Activated CD8-positive, alpha-beta T cell treated with anti-CD3 and anti-CD28 coated beads for 36 hours (primary cell): ENCODE data around the gene NIN. TPM values are rescaled to one million over a fixed set of nuclear protein-coding genes. Genes with fewer than 3 reads are reported as not detected.

Experiments used
- ATAC-seq: fragments of 200-7000 bp; cut with Tn5 transposase; one replicate; pipeline ENCODE4 v1.10.0; 2021; ENCODE audit warnings: mild to moderate bottlenecking, moderate library complexity
- CTCF ChIA-PET: fragments of 350-600 bp; sonication (Branson Sonifier 250); formaldehyde crosslinking; loops from one replicate; lab custom pipeline; 2021; ENCODE audit warnings: antibody characterized with exemption; lab: Charles Lee
- POLR2A ChIA-PET: fragments of 350-600 bp; sonication (Branson Sonifier 250); formaldehyde crosslinking; loops from one replicate; lab custom pipeline; 2021; ENCODE audit warnings: antibody characterized with exemption; lab: Charles Lee
- DNase-seq: peaks from one replicate; pipeline ENCODE4 v3.0.0-alpha.2; 2020
- H3K27ac Mint-ChIP-seq: one replicate; pipeline ENCODE4 v1.8.0; 2021; ENCODE audit warnings: mild to moderate bottlenecking, mixed read lengths
- H3K27me3 Mint-ChIP-seq: one replicate; pipeline ENCODE4 v1.8.0; 2021; ENCODE audit warnings: mixed read lengths
- H3K36me3 Mint-ChIP-seq: one replicate; pipeline ENCODE4 v1.8.0; 2021; ENCODE audit warnings: low read depth, mixed read lengths
- H3K4me1 Mint-ChIP-seq: one replicate; pipeline ENCODE4 v1.8.0; 2021; ENCODE audit warnings: low read depth, mixed read lengths
- H3K4me3 Mint-ChIP-seq: one replicate; pipeline ENCODE4 v1.8.0; 2021; ENCODE audit warnings: mild to moderate bottlenecking, moderate library complexity, mixed read lengths
- H3K9me3 Mint-ChIP-seq: one replicate; pipeline ENCODE4 v1.8.0; 2021; ENCODE audit warnings: mixed read lengths
- CTCF ChIP-seq: fragments of 200-600 bp; IDR thresholded peaks from one replicate; pipeline ENCODE4 v1.8.0; 2022; ENCODE audit warnings: antibody characterized with exemption, mild to moderate bottlenecking
- intact Hi-C: fragments of 100-400 bp; cut with micrococcal nuclease; formaldehyde crosslinking; loops from one replicate; pipeline ENCODE4 v1.10.0; 2022
- total RNA-seq, 2 experiments: library from RNA; stranded (reverse); gene quantifications; one replicate each; pipeline ENCODE4 v1.2.3, GENCODE V29; 2021

The NIN gene
- total RNA-seq, 2 experiments from 2014 or later: 71.9 to 72.8 TPM

DNA sequence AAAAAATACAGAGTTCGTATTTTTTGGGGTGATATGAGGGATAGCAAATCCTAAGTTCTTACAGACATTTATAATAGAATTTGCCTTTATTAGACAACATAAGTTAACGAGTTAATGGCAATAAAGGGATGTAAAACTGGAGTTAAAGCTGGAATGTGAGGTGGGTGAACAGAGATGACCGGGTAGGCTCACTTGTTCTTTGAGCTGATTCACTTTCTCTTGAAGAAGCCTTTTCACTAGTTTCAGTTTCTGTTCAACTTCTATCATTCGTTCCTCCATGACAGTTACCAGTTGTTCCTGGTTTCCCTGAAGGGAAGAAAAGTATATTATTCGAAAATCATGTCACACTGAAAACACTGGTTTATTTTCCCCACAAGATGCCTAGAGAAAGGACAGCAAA lies 105.2 kb downstream of the NIN start:
- DNase-seq (no peak), ATAC-seq (no peak)
- Mint-ChIP-seq H3K9me3 (peaks cover 4% of the 10 kb centered on the region), H3K27me3 (no peaks in the 10 kb centered on the region), H3K27ac (peak overlapping the region; percentile 93), H3K4me3 (peak overlapping the region; percentile 37), H3K36me3 (peaks cover 75% of the 10 kb centered on the region), H3K4me1 (peaks cover 31% of the 10 kb centered on the region)
- ChIA-PET CTCF (interaction anchor here (1.1 to 4.8 kb wide), 7 partner anchors 11 to 134 kb away, joined by 3 to 28 read pairs (median 5); no protein-coding TSS in a partner anchor), POLR2A (interaction anchor here (0.9 to 4.2 kb wide), 3 partner anchors 9 to 36 kb away, joined by 3 to 19 read pairs (median 4); no protein-coding TSS in a partner anchor)
- no peak for TF ChIP-seq CTCF
- intact Hi-C loops: no loop called here

- CTCF ChIA-PET: interaction anchor here (0.9 to 1.4 kb wide), 2 partner anchors 56 to 140 kb away, joined by 3 to 4 read pairs; no protein-coding TSS in a partner anchor
- intact Hi-C loops: no loop called here
- no peak overlapping the region for H3K27ac Mint-ChIP-seq
- H3K4me1 Mint-ChIP-seq: peaks cover 5% of the 10 kb centered on the region
- H3K36me3 Mint-ChIP-seq: peaks cover 29% of the 10 kb centered on the region
- TF ChIP-seq CTCF: no peak
- no peaks in the 10 kb centered on the region for H3K9me3 Mint-ChIP-seq
- H3K4me3 Mint-ChIP-seq: no peak overlapping the region
- DNase-seq (no peak), ATAC-seq (no peak)
- no peaks in the 10 kb centered on the region for H3K27me3 Mint-ChIP-seq
- POLR2A ChIA-PET: no interaction called here
Observed at GRCh38 chr14:50719911-50720759, 110.8 kb downstream of the NIN start.

DNA sequence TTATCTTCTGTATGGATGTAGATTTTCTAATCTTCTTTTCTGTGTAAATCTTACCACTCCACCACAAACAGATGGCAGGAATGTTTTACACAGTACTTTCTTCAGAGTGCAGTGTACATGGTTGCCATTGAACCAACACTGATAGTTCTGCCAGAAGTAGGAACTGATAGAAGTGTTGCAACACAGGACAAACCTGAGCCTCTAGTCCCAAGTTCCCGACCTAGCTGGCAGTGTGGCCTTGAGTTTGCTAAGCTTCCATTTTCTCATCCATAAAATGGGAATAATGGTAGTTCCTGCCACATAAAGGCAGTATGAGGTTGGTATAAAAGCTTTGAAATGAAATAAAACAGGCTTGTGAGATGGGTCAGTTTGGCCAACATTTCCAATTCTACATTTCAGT lies 112.0 kb downstream of the NIN start:
- ChIA-PET CTCF (no interaction called here), POLR2A (no interaction called here)
- intact Hi-C loops: no loop called here
- Mint-ChIP-seq H3K36me3 (peaks cover 17% of the 10 kb centered on the region), H3K4me3 (no peak overlapping the region), H3K4me1 (no peaks in the 10 kb centered on the region), H3K9me3 (no peaks in the 10 kb centered on the region), H3K27ac (no peak overlapping the region), H3K27me3 (no peaks in the 10 kb centered on the region)
- no peak for DNase-seq
- TF ChIP-seq CTCF: no peak
- ATAC-seq: no peak

- ATAC-seq (no peak), DNase-seq (no peak)
- H3K9me3 Mint-ChIP-seq: no peaks in the 10 kb centered on the region
- H3K4me1 Mint-ChIP-seq: no peaks in the 10 kb centered on the region
- no peak for TF ChIP-seq CTCF
- no peaks in the 10 kb centered on the region for H3K27me3 Mint-ChIP-seq
- H3K4me3 Mint-ChIP-seq: no peak overlapping the region
- CTCF ChIA-PET: no interaction called here
- intact Hi-C loops: no loop called here
- POLR2A ChIA-PET: no interaction called here
- H3K36me3 Mint-ChIP-seq: peaks cover 12% of the 10 kb centered on the region
- no peak overlapping the region for H3K27ac Mint-ChIP-seq
Observed at GRCh38 chr14:50717811-50718210, 113.2 kb downstream of the NIN start.

- H3K9me3 Mint-ChIP-seq: no peaks in the 10 kb centered on the region
- H3K27me3 Mint-ChIP-seq: no peaks in the 10 kb centered on the region
- intact Hi-C loops: no loop called here
- TF ChIP-seq CTCF: peak; percentile 42
- H3K27ac Mint-ChIP-seq: no peak overlapping the region
- POLR2A ChIA-PET: no interaction called here
- H3K4me1 Mint-ChIP-seq: no peaks in the 10 kb centered on the region
- DNase-seq (peak; percentile 13), ATAC-seq (peak; percentile 74)
- no peaks in the 10 kb centered on the region for H3K36me3 Mint-ChIP-seq
- H3K4me3 Mint-ChIP-seq: no peak overlapping the region
- CTCF ChIA-PET: interaction anchor here (0.5 to 3.4 kb wide), 29 partner anchors 8 to 171 kb away, joined by 3 to 28 read pairs (median 4); no protein-coding TSS in a partner anchor
Observed at GRCh38 chr14:50714450-50715073, 116.4 kb downstream of the NIN start.
